Transverse colon (tissue), 4 donors: ENCODE data around the gene ATG2B. TPM values are rescaled to one million over a fixed set of nuclear protein-coding genes. Genes with fewer than 3 reads are reported as not detected.

ENCODE experiments used
- DNase-seq: peaks from one replicate; pipeline ENCODE4 v3.0.0-alpha.2; 2019
- H3K27ac ChIP-seq, 4 donors: fragments of 200-600 bp; sonication (generic); 2 replicates each; pipeline ENCODE4 v1.5.1; 2016 to 2018; ENCODE audit warnings: inconsistent platforms in 4 of 4
- H3K27me3 ChIP-seq: fragments of 200-600 bp; sonication (generic); 2 replicates; pipeline ENCODE4 v1.5.1; 2017; ENCODE audit warnings: inconsistent platforms
- H3K36me3 ChIP-seq, 4 donors: fragments of 200-600 bp; sonication (generic); 2 replicates each; pipeline ENCODE4 v1.5.1; 2017 to 2019; ENCODE audit warnings: inconsistent platforms in 4 of 4
- H3K4me1 ChIP-seq, 4 donors: fragments of 200-600 bp; sonication (generic); 2 replicates each; pipeline ENCODE4 v1.5.1; 2017 to 2020; ENCODE audit warnings: inconsistent platforms in 4 of 4
- H3K4me3 ChIP-seq, 4 donors: fragments of 200-600 bp; sonication (generic); 1 replicate in 1 of 4; 2 replicates in 3 of 4; pipeline versions ENCODE4 v1.5.1 to v1.6.1; 2017 to 2019; ENCODE audit warnings: inconsistent platforms in 4 of 4
- H3K9me3 ChIP-seq, 2 donors: fragments of 200-600 bp; sonication (generic); 2 replicates each; pipeline ENCODE4 v1.5.1; 2017 to 2019; ENCODE audit warnings: inconsistent platforms in 2 of 2
- EP300 ChIP-seq: sonication (generic); formaldehyde crosslinking; IDR thresholded peaks from one replicate; pipeline ENCODE4 v1.6.1; 2017; ENCODE audit warnings: antibody characterized with exemption, low read depth
- POLR2A ChIP-seq: fragments of 450-650 bp; IDR thresholded peaks from one replicate; pipeline ENCODE4 v1.6.1; 2016; ENCODE audit warnings: antibody characterized with exemption, mild to moderate bottlenecking, moderate library complexity
- POLR2AphosphoS5 ChIP-seq, 3 donors: sonication (generic); formaldehyde crosslinking; IDR thresholded peaks; one replicate each; pipeline ENCODE4 v1.6.1; 2016; ENCODE audit warnings: antibody characterized with exemption in 3 of 3
- WGBS, 2 donors: methylation state at CpG; one replicate each; pipeline ENCODE4 v1.1.5; 2018; ENCODE audit warnings: low coverage in 1 of 2; 5-methylcytosine and 5-hydroxymethylcytosine counted together
- in situ Hi-C, 4 donors: fragments of 200-750 bp; cut with MboI; loops; one replicate each; pipeline versions ENCODE4 v1.15.0 to v1.15.1; 2017; ENCODE audit warnings: low sequenced_read_pairs in 3 of 4, low pct_ligation_motif_present in 1 of 4, low pct_unique_long_range_greater_than_20kb in 1 of 4
- intact Hi-C: fragments of 100-400 bp; cut with DNase I; formaldehyde crosslinking; loops from one replicate; pipeline ENCODE4 v1.15.1; 2023; ENCODE audit warnings: low total_unique reads
- total RNA-seq, 4 donors: library from RNA; depleted of rRNA; stranded (reverse); fragments of >200 nt; gene quantifications; one replicate each; pipeline ENCODE4 v1.1.0, GENCODE V29; 2016
- TF ChIP-seq, protein P1 (sequence below), 5 experiments: fragments of 200-600 bp in 3 of 5; fragments of 450-650 bp in 2 of 5; sonication (generic) in 3 of 5; IDR thresholded peaks; 1 replicate in 2 of 5; 2 replicates in 3 of 5; pipeline ENCODE4 v1.5.1; 2016 to 2017; ENCODE audit warnings: antibody characterized with exemption in 5 of 5, inconsistent platforms in 3 of 5, mild to moderate bottlenecking in 2 of 5, moderate library complexity in 1 of 5

Gene ATG2B
- total RNA-seq, 4 donors from 2014 or later: 30.7 to 47.5 (median 42.7) TPM

DNA sequence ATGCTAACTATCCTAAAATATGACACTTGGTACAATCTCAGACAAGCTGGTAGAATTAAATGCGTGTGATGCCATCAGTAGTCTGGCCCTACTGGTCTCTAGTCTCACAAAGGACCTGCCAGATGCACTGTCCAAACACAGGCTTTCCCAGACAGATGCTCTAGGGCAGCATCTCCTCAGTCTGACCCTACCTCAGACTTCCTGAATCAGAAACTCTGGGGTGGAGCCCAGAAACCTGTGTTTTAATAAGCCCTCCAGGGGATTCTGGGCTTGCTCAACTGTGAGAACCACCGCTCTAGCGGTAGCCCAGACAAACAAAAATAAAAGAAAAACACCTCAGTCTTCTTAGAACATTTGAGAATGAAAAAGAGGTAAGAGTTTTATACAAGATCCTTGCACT, 59.2 kb downstream of the ATG2B start:
- intact Hi-C loops: no loop called here
- 94% methylated on average over 3 of the region's 3 CpGs; no CpG with 5 or more reads in 1 of the 2 donors for WGBS, 2 donors
- DNase-seq: no peak
- in situ Hi-C loops: no loop called here
- TF ChIP-seq, protein P1, sequence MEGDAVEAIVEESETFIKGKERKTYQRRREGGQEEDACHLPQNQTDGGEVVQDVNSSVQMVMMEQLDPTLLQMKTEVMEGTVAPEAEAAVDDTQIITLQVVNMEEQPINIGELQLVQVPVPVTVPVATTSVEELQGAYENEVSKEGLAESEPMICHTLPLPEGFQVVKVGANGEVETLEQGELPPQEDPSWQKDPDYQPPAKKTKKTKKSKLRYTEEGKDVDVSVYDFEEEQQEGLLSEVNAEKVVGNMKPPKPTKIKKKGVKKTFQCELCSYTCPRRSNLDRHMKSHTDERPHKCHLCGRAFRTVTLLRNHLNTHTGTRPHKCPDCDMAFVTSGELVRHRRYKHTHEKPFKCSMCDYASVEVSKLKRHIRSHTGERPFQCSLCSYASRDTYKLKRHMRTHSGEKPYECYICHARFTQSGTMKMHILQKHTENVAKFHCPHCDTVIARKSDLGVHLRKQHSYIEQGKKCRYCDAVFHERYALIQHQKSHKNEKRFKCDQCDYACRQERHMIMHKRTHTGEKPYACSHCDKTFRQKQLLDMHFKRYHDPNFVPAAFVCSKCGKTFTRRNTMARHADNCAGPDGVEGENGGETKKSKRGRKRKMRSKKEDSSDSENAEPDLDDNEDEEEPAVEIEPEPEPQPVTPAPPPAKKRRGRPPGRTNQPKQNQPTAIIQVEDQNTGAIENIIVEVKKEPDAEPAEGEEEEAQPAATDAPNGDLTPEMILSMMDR (IDR thresholded peaks at IDR 0.05): no peak
- TF ChIP-seq POLR2AphosphoS5 (IDR thresholded peaks at IDR 0.05) (no peak), POLR2A (no peak), EP300 (no peak)
- no peak overlapping the region for H3K27ac ChIP-seq
- H3K4me3 ChIP-seq: no peak overlapping the region
- H3K27me3 ChIP-seq: no peaks in the 10 kb centered on the region
- H3K36me3 ChIP-seq: peaks cover 0 to 32% (median 14%) of the 10 kb centered on the region in 4 donors
- H3K4me1 ChIP-seq: peaks cover 0 to 14% (median 2%) of the 10 kb centered on the region in 4 donors
- no peaks in the 10 kb centered on the region for H3K9me3 ChIP-seq

GRCh38 chr14:96299441-96299840, 63.7 kb downstream of the ATG2B start:
- no peak for TF ChIP-seq POLR2AphosphoS5 (IDR thresholded peaks at IDR 0.05)
- no peak for TF ChIP-seq EP300
- TF ChIP-seq POLR2A: no peak
- TF ChIP-seq, protein P1 (IDR thresholded peaks at IDR 0.05): no peak
- peaks cover 0 to 28% (median 7%) of the 10 kb centered on the region in 4 donors for H3K36me3 ChIP-seq
- in situ Hi-C loops: loop anchor here (5.0 to 25.0 kb wide), 3 partner anchors 115 to 287 kb away; no protein-coding TSS in a partner anchor

DNA sequence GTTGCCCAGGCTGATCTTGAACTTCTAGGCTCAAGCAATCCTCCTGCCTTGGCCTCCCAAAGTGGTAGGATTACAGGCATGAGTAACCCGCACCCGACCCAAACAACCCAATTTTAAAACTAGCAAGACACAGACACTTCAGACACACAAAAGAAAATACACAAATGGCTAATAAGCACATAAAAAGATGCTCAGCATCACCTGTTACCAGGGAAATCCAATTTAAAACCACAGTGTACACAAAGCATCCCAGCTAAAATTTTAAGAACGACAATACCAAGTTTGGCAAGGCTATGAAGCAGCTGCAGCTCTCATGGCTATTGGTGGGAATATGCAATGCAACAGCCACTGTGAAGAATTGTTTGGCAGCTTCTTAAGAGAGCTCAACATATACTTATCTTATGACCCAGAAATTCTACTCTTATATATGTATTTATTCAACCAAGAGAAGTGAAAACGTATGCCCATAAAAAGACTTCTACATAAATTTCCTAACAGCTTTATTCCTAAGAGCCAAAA, 65.1 kb downstream of the ATG2B start:
- 66 to 91% methylated on average over 2 to 4 of the region's 4 CpGs for WGBS, 2 donors
- Histone ChIP-seq H3K4me3 (no peak overlapping the region), H3K27me3 (no peaks in the 10 kb centered on the region), H3K9me3 (no peaks in the 10 kb centered on the region), H3K36me3 (peaks cover 0 to 19% (median 3%) of the 10 kb centered on the region in 4 donors), H3K27ac (no peak overlapping the region), H3K4me1 (no peaks in the 10 kb centered on the region)
- intact Hi-C loops: loop anchor here (10.0 kb wide), 1 partner anchor 127 kb away; no protein-coding TSS in a partner anchor
- in situ Hi-C loops: loop anchor here (5.0 to 25.0 kb wide), 3 partner anchors 117 to 286 kb away; no protein-coding TSS in a partner anchor
- DNase-seq: no peak
- no peak for TF ChIP-seq POLR2AphosphoS5 (IDR thresholded peaks at IDR 0.05)
- TF ChIP-seq POLR2A: no peak
- TF ChIP-seq EP300: no peak
- TF ChIP-seq, protein P1 (IDR thresholded peaks at IDR 0.05): no peak

More at GRCh38 chr14:96299441-96299840, 63.7 kb downstream of the ATG2B start:
- Histone ChIP-seq H3K27me3 (no peaks in the 10 kb centered on the region), H3K4me3 (no peak overlapping the region), H3K9me3 (no peaks in the 10 kb centered on the region), H3K4me1 (no peaks in the 10 kb centered on the region), H3K27ac (no peak overlapping the region)
- no peak for DNase-seq
- intact Hi-C loops: loop anchor here (10.0 kb wide), 1 partner anchor 125 kb away; no protein-coding TSS in a partner anchor
- WGBS, 2 donors: 84 to 85% methylated on average over 3 of the region's 3 CpGs

DNA sequence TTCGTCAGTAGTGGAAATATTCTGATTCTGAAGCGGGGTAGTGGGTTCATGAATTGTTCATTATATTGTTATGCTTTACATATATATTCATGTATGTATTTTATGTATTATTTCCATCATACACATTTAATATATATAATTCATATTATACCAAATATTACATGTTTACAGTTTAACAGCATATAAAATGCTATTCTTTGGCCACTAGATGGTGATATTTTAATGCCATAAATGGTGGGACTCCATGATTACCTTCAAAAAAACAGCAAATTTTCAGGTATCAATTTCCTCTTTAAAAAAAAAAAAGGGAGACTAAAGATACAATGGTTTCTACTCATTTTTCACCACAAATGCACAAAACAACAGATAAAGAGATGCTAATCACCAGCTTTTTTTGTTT, 66.1 kb downstream of the ATG2B start:
- WGBS, 2 donors: 91 to 94% methylated on average over 2 of the region's 2 CpGs
- peaks cover 0 to 18% (median 0%) of the 10 kb centered on the region in 4 donors for H3K36me3 ChIP-seq
- TF ChIP-seq EP300: no peak
- TF ChIP-seq POLR2A: no peak
- TF ChIP-seq, protein P1 (IDR thresholded peaks at IDR 0.05): peak; percentile 50 to 68 (median 56)
- in situ Hi-C loops: loop anchor here (5.0 to 25.0 kb wide), 3 partner anchors 118 to 285 kb away; no protein-coding TSS in a partner anchor
- no peaks in the 10 kb centered on the region for H3K27me3 ChIP-seq
- no peak for DNase-seq
- H3K27ac ChIP-seq: no peak overlapping the region
- H3K4me1 ChIP-seq: no peaks in the 10 kb centered on the region
- no peaks in the 10 kb centered on the region for H3K9me3 ChIP-seq
- intact Hi-C loops: loop anchor here (10.0 kb wide), 1 partner anchor 128 kb away; no protein-coding TSS in a partner anchor
- H3K4me3 ChIP-seq: no peak overlapping the region
